ENCODE results near the gene ELMO1. TPM values are rescaled to one million over a fixed set of nuclear protein-coding genes. Genes with fewer than 3 reads are reported as not detected.

The ELMO1 gene
- total and polyA plus RNA-seq, 2 experiments from 2014 or later, result 6.5 to 24.9 TPM

DNA sequence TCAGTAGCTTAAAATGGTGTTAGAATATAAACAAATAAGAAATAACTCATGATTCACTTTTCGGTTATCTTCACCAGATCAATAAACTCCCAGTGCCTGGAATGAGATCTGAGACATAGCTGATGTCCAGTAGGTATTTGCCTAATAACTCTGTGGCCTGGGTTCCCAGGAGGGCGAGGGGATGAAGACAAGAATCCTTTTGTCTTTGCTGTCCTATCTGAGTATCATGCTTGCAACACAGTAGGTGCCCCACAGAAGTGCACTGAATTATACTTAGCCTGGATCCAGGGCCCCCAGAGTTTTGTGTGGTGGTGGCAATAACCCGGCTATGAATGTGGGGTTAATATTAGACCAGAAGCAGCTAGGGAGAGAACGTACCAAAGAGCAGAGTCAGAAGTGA is 374.3 kb downstream of the ELMO1 start:
- Histone ChIP-seq H3K4me3 (no peak overlapping the region), H3K9me2 (ENCODE audit: insufficient read depth) (no peaks in the 10 kb centered on the region), H3K27ac (ENCODE audit: low read depth) (no peak overlapping the region), H3K27me3 (ENCODE audit: insufficient read depth) (no peaks in the 10 kb centered on the region), H3K4me2 (no peak overlapping the region), H3F3A (replicated peaks; ENCODE audit: low read depth) (no peaks in the 10 kb centered on the region), H2AFZ (no peak overlapping the region), H3K4me1 (ENCODE audit: insufficient read depth) (no peaks in the 10 kb centered on the region), H3K36me3 (ENCODE audit: insufficient read depth) (no peaks in the 10 kb centered on the region), H3K79me2 (replicated peaks; ENCODE audit: insufficient read depth) (no peaks in the 10 kb centered on the region), H4K20me1 (replicated peaks; ENCODE audit: insufficient read depth) (no peaks in the 10 kb centered on the region; the same call in 1 of the 2 replicates)
- no peak for DNase-seq (ENCODE audit: low spot score)
- Mint-ChIP-seq H3K36me3 (ENCODE audit: low read depth) (no peaks in the 10 kb centered on the region), H3K4me3 (no peak overlapping the region), H3K27me3 (ENCODE audit: insufficient read depth, low read depth, poor library complexity) (peaks cover 2% of the 10 kb centered on the region), H3K27ac (0 out of 2 replicates have a peak overlapping the region, but pooled peaks have one; percentile 49), H3K4me1 (peaks cover 11% of the 10 kb centered on the region), H3K9me3 (no peaks in the 10 kb centered on the region)
- no peak for ATAC-seq
- TF ChIP-seq EZH2phosphoT487 (IDR thresholded peaks at IDR 0.05; ENCODE audit: unreplicated experiment) (no peak), EZH2 (IDR thresholded peaks at IDR 0.05; ENCODE audit: low read depth, unreplicated experiment) (no peak), POLR2AphosphoS5 (IDR thresholded peaks at IDR 0.05; ENCODE audit: low read depth) (no peak), ZNF114 (CRISPR knock-in tag; IDR thresholded peaks at IDR 0.05) (no peak), CREB1 (CRISPR knock-in tag; IDR thresholded peaks at IDR 0.05; ENCODE audit: low read depth) (no peak), ZNF331 (CRISPR knock-in tag; IDR thresholded peaks at IDR 0.05; ENCODE audit: low read depth) (no peak), JUNB (IDR thresholded peaks at IDR 0.05; ENCODE audit: unreplicated experiment) (no peak), NANOG (IDR thresholded peaks at IDR 0.05; ENCODE audit: borderline replicate concordance) (no peak)
- TF ChIP-seq, protein P1, sequence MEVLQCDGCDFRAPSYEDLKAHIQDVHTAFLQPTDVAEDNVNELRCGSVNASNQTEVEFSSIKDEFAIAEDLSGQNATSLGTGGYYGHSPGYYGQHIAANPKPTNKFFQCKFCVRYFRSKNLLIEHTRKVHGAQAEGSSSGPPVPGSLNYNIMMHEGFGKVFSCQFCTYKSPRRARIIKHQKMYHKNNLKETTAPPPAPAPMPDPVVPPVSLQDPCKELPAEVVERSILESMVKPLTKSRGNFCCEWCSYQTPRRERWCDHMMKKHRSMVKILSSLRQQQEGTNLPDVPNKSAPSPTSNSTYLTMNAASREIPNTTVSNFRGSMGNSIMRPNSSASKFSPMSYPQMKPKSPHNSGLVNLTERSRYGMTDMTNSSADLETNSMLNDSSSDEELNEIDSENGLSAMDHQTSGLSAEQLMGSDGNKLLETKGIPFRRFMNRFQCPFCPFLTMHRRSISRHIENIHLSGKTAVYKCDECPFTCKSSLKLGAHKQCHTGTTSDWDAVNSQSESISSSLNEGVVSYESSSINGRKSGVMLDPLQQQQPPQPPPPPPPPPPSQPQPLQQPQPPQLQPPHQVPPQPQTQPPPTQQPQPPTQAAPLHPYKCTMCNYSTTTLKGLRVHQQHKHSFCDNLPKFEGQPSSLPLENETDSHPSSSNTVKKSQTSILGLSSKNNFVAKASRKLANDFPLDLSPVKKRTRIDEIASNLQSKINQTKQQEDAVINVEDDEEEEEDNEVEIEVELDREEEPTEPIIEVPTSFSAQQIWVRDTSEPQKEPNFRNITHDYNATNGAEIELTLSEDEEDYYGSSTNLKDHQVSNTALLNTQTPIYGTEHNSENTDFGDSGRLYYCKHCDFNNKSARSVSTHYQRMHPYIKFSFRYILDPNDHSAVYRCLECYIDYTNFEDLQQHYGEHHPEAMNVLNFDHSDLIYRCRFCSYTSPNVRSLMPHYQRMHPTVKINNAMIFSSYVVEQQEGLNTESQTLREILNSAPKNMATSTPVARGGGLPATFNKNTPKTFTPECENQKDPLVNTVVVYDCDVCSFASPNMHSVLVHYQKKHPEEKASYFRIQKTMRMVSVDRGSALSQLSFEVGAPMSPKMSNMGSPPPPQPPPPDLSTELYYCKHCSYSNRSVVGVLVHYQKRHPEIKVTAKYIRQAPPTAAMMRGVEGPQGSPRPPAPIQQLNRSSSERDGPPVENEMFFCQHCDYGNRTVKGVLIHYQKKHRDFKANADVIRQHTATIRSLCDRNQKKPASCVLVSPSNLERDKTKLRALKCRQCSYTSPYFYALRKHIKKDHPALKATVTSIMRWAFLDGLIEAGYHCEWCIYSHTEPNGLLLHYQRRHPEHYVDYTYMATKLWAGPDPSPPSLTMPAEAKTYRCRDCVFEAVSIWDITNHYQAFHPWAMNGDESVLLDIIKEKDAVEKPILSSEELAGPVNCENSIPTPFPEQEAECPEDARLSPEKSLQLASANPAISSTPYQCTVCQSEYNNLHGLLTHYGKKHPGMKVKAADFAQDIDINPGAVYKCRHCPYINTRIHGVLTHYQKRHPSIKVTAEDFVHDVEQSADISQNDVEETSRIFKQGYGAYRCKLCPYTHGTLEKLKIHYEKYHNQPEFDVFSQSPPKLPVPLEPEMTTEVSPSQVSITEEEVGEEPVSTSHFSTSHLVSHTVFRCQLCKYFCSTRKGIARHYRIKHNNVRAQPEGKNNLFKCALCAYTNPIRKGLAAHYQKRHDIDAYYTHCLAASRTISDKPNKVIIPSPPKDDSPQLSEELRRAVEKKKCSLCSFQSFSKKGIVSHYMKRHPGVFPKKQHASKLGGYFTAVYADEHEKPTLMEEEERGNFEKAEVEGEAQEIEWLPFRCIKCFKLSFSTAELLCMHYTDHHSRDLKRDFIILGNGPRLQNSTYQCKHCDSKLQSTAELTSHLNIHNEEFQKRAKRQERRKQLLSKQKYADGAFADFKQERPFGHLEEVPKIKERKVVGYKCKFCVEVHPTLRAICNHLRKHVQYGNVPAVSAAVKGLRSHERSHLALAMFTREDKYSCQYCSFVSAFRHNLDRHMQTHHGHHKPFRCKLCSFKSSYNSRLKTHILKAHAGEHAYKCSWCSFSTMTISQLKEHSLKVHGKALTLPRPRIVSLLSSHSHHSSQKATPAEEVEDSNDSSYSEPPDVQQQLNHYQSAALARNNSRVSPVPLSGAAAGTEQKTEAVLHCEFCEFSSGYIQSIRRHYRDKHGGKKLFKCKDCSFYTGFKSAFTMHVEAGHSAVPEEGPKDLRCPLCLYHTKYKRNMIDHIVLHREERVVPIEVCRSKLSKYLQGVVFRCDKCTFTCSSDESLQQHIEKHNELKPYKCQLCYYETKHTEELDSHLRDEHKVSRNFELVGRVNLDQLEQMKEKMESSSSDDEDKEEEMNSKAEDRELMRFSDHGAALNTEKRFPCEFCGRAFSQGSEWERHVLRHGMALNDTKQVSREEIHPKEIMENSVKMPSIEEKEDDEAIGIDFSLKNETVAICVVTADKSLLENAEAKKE (CRISPR knock-in tag; IDR thresholded peaks at IDR 0.05), result no peak
- TF ChIP-seq, protein P2, sequence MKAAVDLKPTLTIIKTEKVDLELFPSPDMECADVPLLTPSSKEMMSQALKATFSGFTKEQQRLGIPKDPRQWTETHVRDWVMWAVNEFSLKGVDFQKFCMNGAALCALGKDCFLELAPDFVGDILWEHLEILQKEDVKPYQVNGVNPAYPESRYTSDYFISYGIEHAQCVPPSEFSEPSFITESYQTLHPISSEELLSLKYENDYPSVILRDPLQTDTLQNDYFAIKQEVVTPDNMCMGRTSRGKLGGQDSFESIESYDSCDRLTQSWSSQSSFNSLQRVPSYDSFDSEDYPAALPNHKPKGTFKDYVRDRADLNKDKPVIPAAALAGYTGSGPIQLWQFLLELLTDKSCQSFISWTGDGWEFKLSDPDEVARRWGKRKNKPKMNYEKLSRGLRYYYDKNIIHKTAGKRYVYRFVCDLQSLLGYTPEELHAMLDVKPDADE (IDR thresholded peaks at IDR 0.05), result no peak
- TF ChIP-seq, protein P3, sequence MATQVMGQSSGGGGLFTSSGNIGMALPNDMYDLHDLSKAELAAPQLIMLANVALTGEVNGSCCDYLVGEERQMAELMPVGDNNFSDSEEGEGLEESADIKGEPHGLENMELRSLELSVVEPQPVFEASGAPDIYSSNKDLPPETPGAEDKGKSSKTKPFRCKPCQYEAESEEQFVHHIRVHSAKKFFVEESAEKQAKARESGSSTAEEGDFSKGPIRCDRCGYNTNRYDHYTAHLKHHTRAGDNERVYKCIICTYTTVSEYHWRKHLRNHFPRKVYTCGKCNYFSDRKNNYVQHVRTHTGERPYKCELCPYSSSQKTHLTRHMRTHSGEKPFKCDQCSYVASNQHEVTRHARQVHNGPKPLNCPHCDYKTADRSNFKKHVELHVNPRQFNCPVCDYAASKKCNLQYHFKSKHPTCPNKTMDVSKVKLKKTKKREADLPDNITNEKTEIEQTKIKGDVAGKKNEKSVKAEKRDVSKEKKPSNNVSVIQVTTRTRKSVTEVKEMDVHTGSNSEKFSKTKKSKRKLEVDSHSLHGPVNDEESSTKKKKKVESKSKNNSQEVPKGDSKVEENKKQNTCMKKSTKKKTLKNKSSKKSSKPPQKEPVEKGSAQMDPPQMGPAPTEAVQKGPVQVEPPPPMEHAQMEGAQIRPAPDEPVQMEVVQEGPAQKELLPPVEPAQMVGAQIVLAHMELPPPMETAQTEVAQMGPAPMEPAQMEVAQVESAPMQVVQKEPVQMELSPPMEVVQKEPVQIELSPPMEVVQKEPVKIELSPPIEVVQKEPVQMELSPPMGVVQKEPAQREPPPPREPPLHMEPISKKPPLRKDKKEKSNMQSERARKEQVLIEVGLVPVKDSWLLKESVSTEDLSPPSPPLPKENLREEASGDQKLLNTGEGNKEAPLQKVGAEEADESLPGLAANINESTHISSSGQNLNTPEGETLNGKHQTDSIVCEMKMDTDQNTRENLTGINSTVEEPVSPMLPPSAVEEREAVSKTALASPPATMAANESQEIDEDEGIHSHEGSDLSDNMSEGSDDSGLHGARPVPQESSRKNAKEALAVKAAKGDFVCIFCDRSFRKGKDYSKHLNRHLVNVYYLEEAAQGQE (IDR thresholded peaks at IDR 0.05; ENCODE audit: unreplicated experiment), result no peak
- TF ChIP-seq, protein P4, sequence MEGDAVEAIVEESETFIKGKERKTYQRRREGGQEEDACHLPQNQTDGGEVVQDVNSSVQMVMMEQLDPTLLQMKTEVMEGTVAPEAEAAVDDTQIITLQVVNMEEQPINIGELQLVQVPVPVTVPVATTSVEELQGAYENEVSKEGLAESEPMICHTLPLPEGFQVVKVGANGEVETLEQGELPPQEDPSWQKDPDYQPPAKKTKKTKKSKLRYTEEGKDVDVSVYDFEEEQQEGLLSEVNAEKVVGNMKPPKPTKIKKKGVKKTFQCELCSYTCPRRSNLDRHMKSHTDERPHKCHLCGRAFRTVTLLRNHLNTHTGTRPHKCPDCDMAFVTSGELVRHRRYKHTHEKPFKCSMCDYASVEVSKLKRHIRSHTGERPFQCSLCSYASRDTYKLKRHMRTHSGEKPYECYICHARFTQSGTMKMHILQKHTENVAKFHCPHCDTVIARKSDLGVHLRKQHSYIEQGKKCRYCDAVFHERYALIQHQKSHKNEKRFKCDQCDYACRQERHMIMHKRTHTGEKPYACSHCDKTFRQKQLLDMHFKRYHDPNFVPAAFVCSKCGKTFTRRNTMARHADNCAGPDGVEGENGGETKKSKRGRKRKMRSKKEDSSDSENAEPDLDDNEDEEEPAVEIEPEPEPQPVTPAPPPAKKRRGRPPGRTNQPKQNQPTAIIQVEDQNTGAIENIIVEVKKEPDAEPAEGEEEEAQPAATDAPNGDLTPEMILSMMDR (conservative IDR thresholded peaks at IDR 0.05; ENCODE audit: low read depth in 2 of 2), result no peak

All from GM23338 (cell line).